Epithelial cell of esophagus (primary cell): ENCODE data around the gene RUNX1.

Experiments
- DNase-seq: peaks from one replicate; pipeline ENCODE4 v3.0.0; 2010; ENCODE audit warnings: low read depth
- H3K4me3 ChIP-seq: 2 replicates; pipeline ENCODE4 v1.5.1; 2011; ENCODE audit warnings: mild to moderate bottlenecking, low read length, control low read depth
- CTCF ChIP-seq: IDR thresholded peaks from 2 replicates; pipeline ENCODE4 v1.5.1; 2011; ENCODE audit warnings: low read depth, mild to moderate bottlenecking, low read length, control low read depth, inconsistent platforms; ENCODE audit not compliant: insufficient read depth; ENCODE audit errors: missing control alignments

The RUNX1 gene

GRCh38 chr21:35020436-35020835, 28.7 kb downstream of the RUNX1 start:
- H3K4me3 ChIP-seq = no peak overlapping the region
- no peak for TF ChIP-seq CTCF
- no peak for DNase-seq

DNA sequence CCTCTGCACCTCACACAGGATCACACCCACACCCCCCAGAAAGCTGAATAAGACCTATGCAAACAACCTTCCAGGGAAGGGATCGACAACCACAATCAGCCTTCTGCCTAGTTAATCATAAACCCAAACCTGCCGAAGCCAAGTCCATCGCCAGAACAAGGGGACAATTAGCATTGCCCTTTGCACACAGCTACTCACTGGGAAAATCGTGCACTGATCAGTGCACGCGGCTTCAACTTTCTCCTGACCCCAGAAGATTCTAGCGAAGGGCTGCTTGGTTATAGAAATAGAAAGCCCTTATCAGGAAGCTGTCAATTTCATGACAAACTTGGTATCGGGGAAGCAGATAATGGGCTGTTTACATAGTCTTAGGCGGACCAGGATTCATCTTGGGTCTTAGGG, 29.5 kb downstream of the RUNX1 start:
- H3K4me3 ChIP-seq = no peak overlapping the region
- TF ChIP-seq CTCF = no peak
- DNase-seq = no peak

- TF ChIP-seq CTCF = no peak
- H3K4me3 ChIP-seq = no peak overlapping the region
- no peak for DNase-seq
These were observed 31.8 kb downstream of the RUNX1 start for GRCh38 chr21:35017256-35017655.

GRCh38 chr21:35016517-35017188, 32.4 kb downstream of the RUNX1 start:
- DNase-seq = no peak
- no peak for TF ChIP-seq CTCF
- H3K4me3 ChIP-seq = no peak overlapping the region

GRCh38 chr21:35016071-35016470, 33.0 kb downstream of the RUNX1 start:
- TF ChIP-seq CTCF = no peak
- no peak for DNase-seq

GRCh38 chr21:35015435-35016024, 33.6 kb downstream of the RUNX1 start:
- no peak for DNase-seq
- H3K4me3 ChIP-seq = no peak overlapping the region
- no peak for TF ChIP-seq CTCF

More at GRCh38 chr21:35016071-35016470, 33.0 kb downstream of the RUNX1 start:
- no peak overlapping the region for H3K4me3 ChIP-seq

DNA sequence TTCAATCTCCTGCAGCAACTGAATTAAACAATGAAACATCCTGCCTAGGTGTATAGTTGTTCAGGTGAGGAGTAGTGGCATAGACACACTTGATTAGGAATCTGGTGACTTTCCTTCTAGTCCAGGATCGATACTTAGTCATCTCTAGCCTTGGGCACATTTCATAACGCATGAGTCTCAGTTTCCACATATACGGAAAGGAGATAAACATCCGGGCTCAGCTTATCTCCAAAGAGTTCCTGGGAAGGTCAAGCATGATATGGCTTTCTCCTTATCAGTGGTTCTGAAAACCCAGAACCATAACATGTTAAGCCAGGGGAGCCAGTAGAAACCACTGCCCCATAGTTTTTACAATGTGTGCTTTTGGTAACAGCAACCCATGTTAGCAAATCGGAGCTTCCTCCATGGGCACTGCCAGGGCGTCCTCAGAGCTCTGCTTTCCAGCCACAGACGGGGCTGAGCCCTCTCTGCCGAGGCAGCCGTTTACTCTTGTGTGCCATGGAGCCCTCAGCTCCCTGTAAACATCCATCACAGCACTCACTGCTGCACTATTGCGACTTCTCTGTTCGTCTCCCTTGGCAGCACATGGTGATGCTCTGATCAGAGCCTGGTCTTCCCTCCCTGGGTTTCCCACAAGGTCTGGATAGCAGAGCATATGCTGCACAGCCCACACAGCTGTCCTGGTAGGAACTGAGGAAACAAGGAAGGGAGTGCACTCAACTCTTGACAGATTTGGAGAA, 34.6 kb downstream of the RUNX1 start:
- H3K4me3 ChIP-seq = no peak overlapping the region
- peak; percentile 84 for DNase-seq
- no peak for TF ChIP-seq CTCF
